SK-N-SH treated with all-trans-retinoic acid at 6 μM for 48 hours (cell line): ENCODE measurements around the gene CFAP221.
A peak's percentile ranks its signal among the peaks of the same experiment; 100 is the strongest.

Experiments
- ATAC-seq: fragments of 200-7000 bp; cut with Tn5 transposase; 3 replicates; pipeline ENCODE4 v1.9.1; 2020; ENCODE audit warnings: mild to moderate bottlenecking, moderate library complexity
- ARNTL ChIP-seq: fragments of 450-650 bp; formaldehyde crosslinking; IDR thresholded peaks from 2 replicates; pipeline ENCODE4 v1.5.0; 2020; ENCODE audit warnings: low read depth, mild to moderate bottlenecking, moderate library complexity, borderline replicate concordance
- BACH2 ChIP-seq: fragments of 250-450 bp; sonication (Bioruptor Pico); IDR thresholded peaks from 2 replicates; pipeline ENCODE4 v1.9.0; 2021; ENCODE audit warnings: mild to moderate bottlenecking, borderline replicate concordance
- CSDC2 ChIP-seq: fragments of 250-450 bp; sonication (Bioruptor Pico); IDR thresholded peaks from 2 replicates; pipeline ENCODE4 v1.5.0; 2020; ENCODE audit warnings: mild to moderate bottlenecking, moderate library complexity
- ESRRG ChIP-seq: fragments of 250-450 bp; sonication (Bioruptor Pico); IDR thresholded peaks from 2 replicates; pipeline ENCODE4 v1.6.1; 2021; ENCODE audit warnings: mild to moderate bottlenecking
- GLIS3 ChIP-seq: fragments of 250-450 bp; sonication (Bioruptor Pico); IDR thresholded peaks from 2 replicates; pipeline ENCODE4 v1.5.0; 2020; ENCODE audit warnings: mild to moderate bottlenecking, moderate library complexity
- ISL1 ChIP-seq: fragments of 250-450 bp; sonication (Bioruptor Pico); IDR thresholded peaks from 2 replicates; pipeline ENCODE4 v2.1.2; 2022; ENCODE audit warnings: mild to moderate bottlenecking, moderate library complexity
- OSR1 ChIP-seq: fragments of 250-450 bp; sonication (Bioruptor Pico); IDR thresholded peaks from 2 replicates; pipeline ENCODE4 v1.8.0; 2022; ENCODE audit warnings: moderate library complexity, mild to moderate bottlenecking, inconsistent platforms
- PPARA ChIP-seq: fragments of 250-450 bp; sonication (Bioruptor Pico); IDR thresholded peaks from 2 replicates; pipeline ENCODE4 v1.5.0; 2020; ENCODE audit warnings: mild to moderate bottlenecking, borderline replicate concordance
- RARB ChIP-seq: fragments of 250-450 bp; sonication (Bioruptor Pico); IDR thresholded peaks from 2 replicates; pipeline ENCODE4 v1.8.0; 2021; ENCODE audit warnings: mild to moderate bottlenecking, moderate library complexity
- SNAI2 ChIP-seq: fragments of 250-450 bp; sonication (Bioruptor Pico); IDR thresholded peaks from 2 replicates; pipeline ENCODE4 v1.5.0; 2020; ENCODE audit warnings: mild to moderate bottlenecking, moderate library complexity
- TCF4 ChIP-seq: fragments of 250-450 bp; sonication (Bioruptor Pico); IDR thresholded peaks from 2 replicates; pipeline ENCODE4 v1.8.0; 2021; ENCODE audit warnings: mild to moderate bottlenecking, moderate library complexity, borderline replicate concordance
- TOX ChIP-seq: fragments of 250-450 bp; sonication (Bioruptor Pico); IDR thresholded peaks from 2 replicates; pipeline ENCODE4 v1.8.0; 2021; ENCODE audit warnings: mild to moderate bottlenecking, moderate library complexity, borderline replicate concordance
- ZC3H10 ChIP-seq: fragments of 250-450 bp; sonication (Bioruptor Pico); IDR thresholded peaks from 2 replicates; pipeline ENCODE4 v1.5.1; 2021; ENCODE audit warnings: mild to moderate bottlenecking, moderate library complexity
- ZFP30 ChIP-seq: fragments of 450-650 bp; formaldehyde crosslinking; IDR thresholded peaks from 2 replicates; pipeline ENCODE4 v1.5.0; 2022; ENCODE audit warnings: mild to moderate bottlenecking, moderate library complexity
- ZNF70 ChIP-seq: fragments of 450-650 bp; formaldehyde crosslinking; IDR thresholded peaks from 2 replicates; pipeline ENCODE4 v1.5.0; 2020; ENCODE audit warnings: mild to moderate bottlenecking, moderate library complexity
- ZNF8 ChIP-seq: fragments of 450-650 bp; formaldehyde crosslinking; IDR thresholded peaks from 2 replicates; pipeline ENCODE4 v1.5.0; 2020; ENCODE audit warnings: mild to moderate bottlenecking, moderate library complexity
- TF ChIP-seq, protein P1 (sequence below): fragments of 250-450 bp; sonication (Bioruptor Pico); IDR thresholded peaks from 2 replicates; pipeline ENCODE4 v1.5.0; 2020; ENCODE audit warnings: mild to moderate bottlenecking, moderate library complexity
- TF ChIP-seq, protein P2 (sequence below): fragments of 250-450 bp; sonication (Bioruptor Pico); IDR thresholded peaks from 2 replicates; pipeline ENCODE4 v1.8.0; 2020; ENCODE audit warnings: mild to moderate bottlenecking, moderate library complexity, borderline replicate concordance
- TF ChIP-seq, protein P3 (sequence below): fragments of 250-450 bp; sonication (Bioruptor Pico); IDR thresholded peaks from 2 replicates; pipeline ENCODE4 v1.8.0; 2021; ENCODE audit warnings: low read depth, mild to moderate bottlenecking, moderate library complexity, borderline replicate concordance
- TF ChIP-seq, protein P4 (sequence below): fragments of 250-450 bp; sonication (Bioruptor Pico); IDR thresholded peaks from 2 replicates; pipeline ENCODE4 v1.5.1; 2021; ENCODE audit warnings: mild to moderate bottlenecking, moderate library complexity

CFAP221 gene

DNA sequence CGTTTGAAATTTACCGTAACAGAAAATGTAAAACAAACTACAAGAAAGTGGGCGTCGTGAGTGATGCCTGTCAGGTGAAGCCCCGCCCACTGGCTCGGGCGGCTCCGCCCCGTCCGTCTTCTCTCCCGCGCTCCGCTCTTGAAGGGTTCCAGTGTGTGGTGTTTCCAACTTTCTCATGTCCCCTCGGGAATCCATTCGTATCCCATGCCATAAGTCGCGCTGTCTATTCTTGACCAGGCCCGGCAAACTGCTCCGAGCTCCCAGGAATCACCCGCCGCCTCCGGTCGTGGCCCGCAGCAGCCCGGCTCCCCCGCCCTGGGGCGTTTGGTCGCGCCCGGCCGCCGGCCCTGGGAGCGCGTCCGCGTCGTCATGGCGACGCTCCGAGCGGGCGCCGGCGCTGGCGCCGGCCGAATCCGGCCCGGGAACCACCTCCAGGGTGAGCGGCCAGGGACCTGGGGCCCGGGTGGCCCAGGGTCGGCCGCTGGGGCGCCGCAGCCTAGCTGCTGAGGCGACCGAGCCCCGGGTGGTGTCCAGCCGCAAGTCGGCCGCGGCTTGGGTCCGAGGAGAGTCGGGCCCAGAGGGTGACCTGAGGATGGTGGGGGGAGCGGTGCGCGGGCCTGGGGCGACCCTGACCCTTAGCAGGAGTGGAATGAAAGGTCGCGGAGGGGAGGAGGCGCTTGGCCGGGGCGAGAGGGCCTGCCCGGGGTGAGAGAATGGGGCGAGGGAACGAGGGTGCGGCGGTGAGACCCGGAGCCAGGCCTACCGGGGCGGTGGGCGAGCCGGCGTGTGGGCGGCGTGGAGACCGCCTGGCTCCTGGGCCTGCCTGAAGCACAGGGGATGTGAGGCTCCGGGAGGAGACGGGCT, at the start of gene CFAP221:
Gene CFAP221 (plus strand): TSS at position 375 of the 864 bp plus-strand sequence. CDS start 1,683 bp downstream, outside the sequence.
- ATAC-seq, result peak; percentile 97
- TF ChIP-seq ZFP30 (CRISPR knock-in tag) (no peak), RARB (CRISPR knock-in tag) (no peak), ZNF70 (CRISPR knock-in tag) (no peak), CSDC2 (CRISPR knock-in tag) (no peak), PPARA (CRISPR knock-in tag) (no peak), SNAI2 (CRISPR knock-in tag) (no peak), ARNTL (CRISPR knock-in tag) (no peak), ZNF8 (CRISPR knock-in tag) (no peak), OSR1 (CRISPR knock-in tag) (no peak), BACH2 (no peak), ISL1 (CRISPR knock-in tag) (no peak), TOX (CRISPR knock-in tag) (no peak), TCF4 (CRISPR knock-in tag) (no peak), GLIS3 (no peak), ZC3H10 (CRISPR knock-in tag) (no peak)
- TF ChIP-seq, protein P1, sequence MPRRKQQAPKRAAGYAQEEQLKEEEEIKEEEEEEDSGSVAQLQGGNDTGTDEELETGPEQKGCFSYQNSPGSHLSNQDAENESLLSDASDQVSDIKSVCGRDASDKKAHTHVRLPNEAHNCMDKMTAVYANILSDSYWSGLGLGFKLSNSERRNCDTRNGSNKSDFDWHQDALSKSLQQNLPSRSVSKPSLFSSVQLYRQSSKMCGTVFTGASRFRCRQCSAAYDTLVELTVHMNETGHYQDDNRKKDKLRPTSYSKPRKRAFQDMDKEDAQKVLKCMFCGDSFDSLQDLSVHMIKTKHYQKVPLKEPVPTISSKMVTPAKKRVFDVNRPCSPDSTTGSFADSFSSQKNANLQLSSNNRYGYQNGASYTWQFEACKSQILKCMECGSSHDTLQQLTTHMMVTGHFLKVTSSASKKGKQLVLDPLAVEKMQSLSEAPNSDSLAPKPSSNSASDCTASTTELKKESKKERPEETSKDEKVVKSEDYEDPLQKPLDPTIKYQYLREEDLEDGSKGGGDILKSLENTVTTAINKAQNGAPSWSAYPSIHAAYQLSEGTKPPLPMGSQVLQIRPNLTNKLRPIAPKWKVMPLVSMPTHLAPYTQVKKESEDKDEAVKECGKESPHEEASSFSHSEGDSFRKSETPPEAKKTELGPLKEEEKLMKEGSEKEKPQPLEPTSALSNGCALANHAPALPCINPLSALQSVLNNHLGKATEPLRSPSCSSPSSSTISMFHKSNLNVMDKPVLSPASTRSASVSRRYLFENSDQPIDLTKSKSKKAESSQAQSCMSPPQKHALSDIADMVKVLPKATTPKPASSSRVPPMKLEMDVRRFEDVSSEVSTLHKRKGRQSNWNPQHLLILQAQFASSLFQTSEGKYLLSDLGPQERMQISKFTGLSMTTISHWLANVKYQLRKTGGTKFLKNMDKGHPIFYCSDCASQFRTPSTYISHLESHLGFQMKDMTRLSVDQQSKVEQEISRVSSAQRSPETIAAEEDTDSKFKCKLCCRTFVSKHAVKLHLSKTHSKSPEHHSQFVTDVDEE, result no peak
- TF ChIP-seq, protein P2, sequence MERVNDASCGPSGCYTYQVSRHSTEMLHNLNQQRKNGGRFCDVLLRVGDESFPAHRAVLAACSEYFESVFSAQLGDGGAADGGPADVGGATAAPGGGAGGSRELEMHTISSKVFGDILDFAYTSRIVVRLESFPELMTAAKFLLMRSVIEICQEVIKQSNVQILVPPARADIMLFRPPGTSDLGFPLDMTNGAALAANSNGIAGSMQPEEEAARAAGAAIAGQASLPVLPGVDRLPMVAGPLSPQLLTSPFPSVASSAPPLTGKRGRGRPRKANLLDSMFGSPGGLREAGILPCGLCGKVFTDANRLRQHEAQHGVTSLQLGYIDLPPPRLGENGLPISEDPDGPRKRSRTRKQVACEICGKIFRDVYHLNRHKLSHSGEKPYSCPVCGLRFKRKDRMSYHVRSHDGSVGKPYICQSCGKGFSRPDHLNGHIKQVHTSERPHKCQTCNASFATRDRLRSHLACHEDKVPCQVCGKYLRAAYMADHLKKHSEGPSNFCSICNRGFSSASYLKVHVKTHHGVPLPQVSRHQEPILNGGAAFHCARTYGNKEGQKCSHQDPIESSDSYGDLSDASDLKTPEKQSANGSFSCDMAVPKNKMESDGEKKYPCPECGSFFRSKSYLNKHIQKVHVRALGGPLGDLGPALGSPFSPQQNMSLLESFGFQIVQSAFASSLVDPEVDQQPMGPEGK, result no peak
- TF ChIP-seq, all 23 proteins: peak for 0

DNA sequence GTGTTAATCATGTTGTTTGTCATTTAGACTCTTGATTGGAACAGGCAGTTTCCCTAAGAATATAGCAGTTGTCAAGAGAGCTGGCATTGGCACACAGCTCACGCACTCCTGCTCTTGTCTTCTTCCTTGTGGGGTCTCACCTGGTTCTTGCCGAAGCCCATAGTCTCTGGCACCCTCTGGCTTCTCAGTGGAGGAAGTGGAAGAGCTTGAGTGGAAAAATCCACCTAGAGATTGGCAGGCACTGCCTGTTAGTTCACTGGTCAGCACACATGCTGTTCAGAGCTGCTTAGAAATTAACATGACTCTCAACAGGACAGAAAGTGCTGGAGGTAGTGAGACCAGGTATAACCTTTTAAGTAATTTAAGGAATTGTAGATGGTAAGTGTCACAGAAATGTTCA, 48.3 kb upstream of the CFAP221 start:
- TF ChIP-seq ESRRG (no peak), OSR1 (CRISPR knock-in tag) (no peak), BACH2 (no peak), CSDC2 (CRISPR knock-in tag) (no peak)
- TF ChIP-seq, protein P3, sequence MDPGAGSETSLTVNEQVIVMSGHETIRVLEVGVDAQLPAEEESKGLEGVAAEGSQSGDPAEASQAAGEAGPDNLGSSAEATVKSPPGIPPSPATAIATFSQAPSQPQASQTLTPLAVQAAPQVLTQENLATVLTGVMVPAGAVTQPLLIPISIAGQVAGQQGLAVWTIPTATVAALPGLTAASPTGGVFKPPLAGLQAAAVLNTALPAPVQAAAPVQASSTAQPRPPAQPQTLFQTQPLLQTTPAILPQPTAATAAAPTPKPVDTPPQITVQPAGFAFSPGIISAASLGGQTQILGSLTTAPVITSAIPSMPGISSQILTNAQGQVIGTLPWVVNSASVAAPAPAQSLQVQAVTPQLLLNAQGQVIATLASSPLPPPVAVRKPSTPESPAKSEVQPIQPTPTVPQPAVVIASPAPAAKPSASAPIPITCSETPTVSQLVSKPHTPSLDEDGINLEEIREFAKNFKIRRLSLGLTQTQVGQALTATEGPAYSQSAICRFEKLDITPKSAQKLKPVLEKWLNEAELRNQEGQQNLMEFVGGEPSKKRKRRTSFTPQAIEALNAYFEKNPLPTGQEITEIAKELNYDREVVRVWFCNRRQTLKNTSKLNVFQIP (CRISPR knock-in tag), result no peak
- TF ChIP-seq, protein P1, result no peak
- TF ChIP-seq, protein P2, result no peak
- TF ChIP-seq, protein P4, sequence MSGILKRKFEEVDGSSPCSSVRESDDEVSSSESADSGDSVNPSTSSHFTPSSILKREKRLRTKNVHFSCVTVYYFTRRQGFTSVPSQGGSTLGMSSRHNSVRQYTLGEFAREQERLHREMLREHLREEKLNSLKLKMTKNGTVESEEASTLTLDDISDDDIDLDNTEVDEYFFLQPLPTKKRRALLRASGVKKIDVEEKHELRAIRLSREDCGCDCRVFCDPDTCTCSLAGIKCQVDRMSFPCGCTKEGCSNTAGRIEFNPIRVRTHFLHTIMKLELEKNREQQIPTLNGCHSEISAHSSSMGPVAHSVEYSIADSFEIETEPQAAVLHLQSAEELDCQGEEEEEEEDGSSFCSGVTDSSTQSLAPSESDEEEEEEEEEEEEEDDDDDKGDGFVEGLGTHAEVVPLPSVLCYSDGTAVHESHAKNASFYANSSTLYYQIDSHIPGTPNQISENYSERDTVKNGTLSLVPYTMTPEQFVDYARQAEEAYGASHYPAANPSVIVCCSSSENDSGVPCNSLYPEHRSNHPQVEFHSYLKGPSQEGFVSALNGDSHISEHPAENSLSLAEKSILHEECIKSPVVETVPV (CRISPR knock-in tag), result no peak
- TF ChIP-seq, all 23 proteins: peak for 0
- ATAC-seq, result no peak
